Keratinocyte (primary cell): ENCODE results near the gene DLGAP1. TPM values are rescaled to one million over a fixed set of nuclear protein-coding genes. Genes with fewer than 3 reads are reported as not detected.

Experiments
- DNase-seq: peaks from one replicate; pipeline ENCODE4 v3.0.0-alpha.2; 2011; ENCODE audit warnings: low read depth, missing footprints, low spot score
- FAIRE-seq: peaks from 2 replicates; lab custom pipeline; 2011; peaks lifted over from hg19 to GRCh38; lab: Jason Lieb, UNC
- H2AFZ ChIP-seq: 2 replicates; pipeline ENCODE4 v1.6.0; 2012; ENCODE audit warnings: low read length, control low read depth, inconsistent platforms; ENCODE audit not compliant: control insufficient read depth
- H3K27ac ChIP-seq: 2 replicates; pipeline ENCODE4 v1.5.1; 2011; ENCODE audit warnings: low read length; ENCODE audit not compliant: control insufficient read depth, insufficient read depth
- H3K27me3 ChIP-seq: 3 replicates; pipeline ENCODE4 v1.6.0; 2011; ENCODE audit warnings: low read length; ENCODE audit not compliant: control insufficient read depth, insufficient read depth; ENCODE audit errors: extremely low read depth
- H3K36me3 ChIP-seq, 2 experiments: 2 replicates in 1 of 2; 3 replicates in 1 of 2; pipeline ENCODE4 v1.5.1; 2011; ENCODE audit warnings: low read length in 2 of 2, mild to moderate bottlenecking in 1 of 2; ENCODE audit not compliant: control insufficient read depth in 2 of 2, insufficient read depth in 2 of 2; ENCODE audit errors: extremely low read depth in 1 of 2
- H3K4me1 ChIP-seq: 3 replicates; pipeline ENCODE4 v1.5.1; 2011; ENCODE audit warnings: low read length; ENCODE audit not compliant: control insufficient read depth, insufficient read depth; ENCODE audit errors: extremely low read depth
- H3K4me2 ChIP-seq: 3 replicates; pipeline ENCODE4 v1.6.0; 2011; ENCODE audit warnings: low read depth, low read length; ENCODE audit not compliant: control insufficient read depth, insufficient read depth; ENCODE audit errors: extremely low read depth
- H3K4me3 ChIP-seq, 3 experiments: fragments of 200-600 bp in 1 of 3; sonication (generic) in 1 of 3; 2 replicates in 2 of 3; 3 replicates in 1 of 3; pipeline ENCODE4 v1.5.1; 2011 to 2016; ENCODE audit warnings: low read length in 3 of 3, mild to moderate bottlenecking in 3 of 3, control low read depth in 2 of 3, inconsistent platforms in 1 of 3, low read depth in 1 of 3, mixed read lengths in 1 of 3, mixed run types in 1 of 3, moderate library complexity in 1 of 3; ENCODE audit not compliant: control insufficient read depth in 2 of 3, insufficient read depth in 2 of 3; ENCODE audit errors: extremely low read depth in 1 of 3
- H3K79me2 ChIP-seq: 2 replicates; pipeline ENCODE4 v1.6.0; 2012; ENCODE audit warnings: low read length; ENCODE audit not compliant: control insufficient read depth, insufficient read depth
- H3K9ac ChIP-seq: 3 replicates; pipeline ENCODE4 v1.6.0; 2011; ENCODE audit warnings: low read length; ENCODE audit not compliant: control insufficient read depth, insufficient read depth; ENCODE audit errors: extremely low read depth
- H3K9me1 ChIP-seq: 3 replicates; pipeline ENCODE4 v1.6.0; 2011; ENCODE audit warnings: low read length; ENCODE audit not compliant: control insufficient read depth, insufficient read depth; ENCODE audit errors: extremely low read depth
- H3K9me3 ChIP-seq: 2 replicates; pipeline ENCODE4 v1.5.1; 2012; ENCODE audit warnings: low read depth, low read length; ENCODE audit not compliant: control insufficient read depth
- H4K20me1 ChIP-seq: 3 replicates; pipeline ENCODE4 v1.6.0; 2011; ENCODE audit warnings: low read length; ENCODE audit not compliant: control insufficient read depth, insufficient read depth; ENCODE audit errors: extremely low read depth
- CTCF ChIP-seq, 3 experiments: IDR thresholded peaks in 1 of 3; conservative IDR thresholded peaks in 1 of 3; optimal IDR thresholded peaks in 1 of 3; 2 replicates in 2 of 3; 3 replicates in 1 of 3; pipeline versions ENCODE3 to v1.5.1; 2011; ENCODE audit warnings: low read length in 3 of 3, mild to moderate bottlenecking in 3 of 3, moderate library complexity in 2 of 3, control low read depth in 1 of 3, inconsistent platforms in 1 of 3; ENCODE audit not compliant: insufficient read depth in 2 of 3; ENCODE audit errors: extremely low read depth in 1 of 3
- EZH2 ChIP-seq: IDR thresholded peaks from one replicate; pipeline ENCODE4 v1.6.1; 2012; ENCODE audit warnings: inconsistent platforms, mild to moderate bottlenecking, low read length, moderate library complexity
- dilution Hi-C: fragments of 300-500 bp; cut with MboI; formaldehyde crosslinking; loops from one replicate; pipeline ENCODE4 v1.7.0; 2020; ENCODE audit warnings: low sequenced_read_pairs; ENCODE audit not compliant: extremely low pct_ligation_motif_present
- polyA plus RNA-seq, 5 experiments: library from polyadenylated mRNA; depleted of rRNA in 3 of 5; stranded (reverse) in 3 of 5; stranded (forward) in 1 of 5; unstranded in 1 of 5; fragments of >200 nt; gene quantifications; 1 replicate in 1 of 5; 2 replicates in 3 of 5; 3 replicates in 1 of 5; pipeline versions ENCODE4 v1.2.1 to v1.2.3, GENCODE V29; 2011 to 2012; ENCODE audit warnings: missing spikeins in 2 of 5, low read depth in 1 of 5, low replicate concordance in 1 of 5

Gene DLGAP1
- polyA plus RNA-seq, 1 donor (not counting 4 experiments of a cell fraction or from before 2014, with no cell fraction given) = not detected

DNA sequence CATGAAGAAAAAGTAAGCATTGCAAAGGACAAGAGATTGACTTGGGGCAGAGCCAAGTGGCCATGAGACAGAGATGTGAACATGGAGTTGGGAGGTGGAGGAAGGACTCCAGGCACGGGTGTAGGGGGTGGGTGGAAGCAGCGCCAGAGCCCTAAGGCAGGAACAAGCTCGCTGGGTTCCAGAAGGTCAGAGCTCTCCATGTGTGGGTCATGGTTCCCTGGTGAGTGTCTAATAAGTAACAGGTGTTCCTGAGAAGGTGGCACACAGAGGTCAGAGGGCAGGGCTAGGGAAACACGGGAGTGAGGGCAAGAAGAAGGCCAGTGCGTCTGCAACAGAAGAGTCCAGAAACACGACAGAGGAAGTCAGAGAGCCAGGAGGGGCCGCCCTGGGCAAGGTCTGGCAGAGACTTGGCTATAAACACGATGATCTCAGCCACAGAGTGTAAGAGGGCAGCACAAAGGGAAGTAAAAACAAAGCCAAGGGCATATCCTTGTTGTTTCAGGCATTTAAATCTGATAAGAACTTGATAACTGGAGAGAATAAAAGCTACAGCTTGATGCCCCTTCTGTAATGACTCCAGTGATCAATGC is 744.3 kb downstream of the DLGAP1 start:
- dilution Hi-C loops = no loop called here
- no peak overlapping the region for H3K9ac ChIP-seq
- FAIRE-seq = no peak
- H3K4me3 ChIP-seq = no peak overlapping the region
- no peak overlapping the region for H2AFZ ChIP-seq
- TF ChIP-seq EZH2 (no peak), CTCF (optimal IDR thresholded peaks at IDR 0.05 in 1 of 3, IDR thresholded peaks at IDR 0.05 in 1 of 3, conservative IDR thresholded peaks at IDR 0.05 in 1 of 3; ENCODE audit: extremely low read depth in 1 of 3, insufficient read depth in 2 of 3, low read length in 3 of 3) (no peak)
- H3K36me3 ChIP-seq = no peaks in the 10 kb centered on the region
- no peak for DNase-seq
- H3K79me2 ChIP-seq = no peaks in the 10 kb centered on the region
- H3K27ac ChIP-seq = no peak overlapping the region
- no peak overlapping the region for H3K4me2 ChIP-seq
- no peaks in the 10 kb centered on the region for H3K9me3 ChIP-seq
- no peaks in the 10 kb centered on the region for H3K4me1 ChIP-seq
- no peaks in the 10 kb centered on the region for H4K20me1 ChIP-seq
- no peaks in the 10 kb centered on the region for H3K27me3 ChIP-seq
- H3K9me1 ChIP-seq = no peaks in the 10 kb centered on the region

GRCh38 chr18:3709205-3709604 is 745.9 kb downstream of the DLGAP1 start:
- FAIRE-seq (no peak), DNase-seq (no peak)
- H3K4me3 ChIP-seq = no peak overlapping the region
- H3K27ac ChIP-seq = no peak overlapping the region
- TF ChIP-seq EZH2 = no peak
- no peak for TF ChIP-seq CTCF (optimal IDR thresholded peaks at IDR 0.05 in 1 of 3, IDR thresholded peaks at IDR 0.05 in 1 of 3, conservative IDR thresholded peaks at IDR 0.05 in 1 of 3; ENCODE audit: extremely low read depth in 1 of 3, insufficient read depth in 2 of 3, low read length in 3 of 3)
- no peaks in the 10 kb centered on the region for H3K9me1 ChIP-seq
- dilution Hi-C loops = no loop called here
- no peaks in the 10 kb centered on the region for H3K36me3 ChIP-seq
- H4K20me1 ChIP-seq = no peaks in the 10 kb centered on the region
- no peak overlapping the region for H2AFZ ChIP-seq
- no peaks in the 10 kb centered on the region for H3K4me1 ChIP-seq
- H3K9me3 ChIP-seq = no peaks in the 10 kb centered on the region
- H3K79me2 ChIP-seq = no peaks in the 10 kb centered on the region
- no peak overlapping the region for H3K4me2 ChIP-seq
- no peak overlapping the region for H3K9ac ChIP-seq
- no peaks in the 10 kb centered on the region for H3K27me3 ChIP-seq
